AML-193 (cell line): ENCODE results near the gene GCH1.
"Not testable (repeated sequence)": the region's sequence is repeated elsewhere in the genome, so short reads cannot be mapped to it uniquely, and the experiment has no call there.

Source experiments
- DNase-seq, 2 experiments: peaks; one replicate each; lab custom pipeline; 2025; lab: John Stamatoyannopoulos, UW

The GCH1 gene

GRCh38 chr14:54902521-54903420 is at the start of gene GCH1:
GCH1 (minus strand) TSS chr14:54902826; CDS start chr14:54902663, 163 bp downstream.
- peak; percentile 40 to 52 for DNase-seq

GRCh38 chr14:54947230-54947629 is 44.6 kb upstream of the GCH1 start:
- no peak for DNase-seq

GRCh38 chr14:54946500-54946899 is 43.9 kb upstream of the GCH1 start:
- no peak for DNase-seq

GRCh38 chr14:54944737-54945391 is 42.2 kb upstream of the GCH1 start:
- DNase-seq, result no peak

- DNase-seq, result no peak
These were observed 40.3 kb upstream of the GCH1 start for GRCh38 chr14:54942913-54943312.

GRCh38 chr14:54936816-54937215 is 34.2 kb upstream of the GCH1 start:
- no peak for DNase-seq

DNA sequence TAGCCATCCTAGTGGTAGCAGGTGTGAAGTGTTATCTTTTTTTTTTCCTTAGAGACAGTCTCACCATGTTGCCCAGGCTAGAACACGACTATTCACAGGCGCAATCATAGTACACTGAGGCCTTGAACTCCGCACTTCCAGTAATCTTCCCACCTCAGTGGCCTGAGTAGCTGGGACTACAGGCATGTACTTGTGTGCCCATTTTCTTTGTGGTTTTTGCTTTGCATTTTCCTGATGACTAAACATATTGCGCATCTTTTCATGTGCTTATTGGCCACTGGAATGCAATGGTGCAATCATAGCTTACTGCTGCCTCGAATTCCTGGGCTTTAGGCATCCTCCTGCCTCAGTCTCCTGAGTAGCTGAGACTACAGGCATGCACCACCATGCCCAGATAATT is 33.3 kb upstream of the GCH1 start:
- DNase-seq, result no peak

DNA sequence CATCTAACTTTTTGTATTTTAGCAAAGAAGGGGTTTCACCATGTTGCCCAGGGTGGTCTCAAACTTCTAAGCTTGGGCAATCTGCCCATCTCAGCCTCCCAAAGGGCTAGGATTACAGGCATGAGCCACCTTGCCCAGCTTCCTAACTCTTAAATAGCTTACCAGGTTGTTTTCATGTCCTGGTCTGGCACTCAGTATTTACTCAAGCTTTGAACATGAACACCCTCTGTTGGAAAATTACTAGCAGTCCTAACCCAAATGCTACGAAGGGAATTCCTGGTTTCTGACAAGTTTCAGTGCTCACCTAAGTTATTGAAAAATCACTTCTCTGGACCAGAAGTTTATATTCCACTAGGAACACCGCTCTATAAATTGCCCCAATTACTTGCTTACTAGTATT is 32.5 kb upstream of the GCH1 start:
- no peak for DNase-seq

DNA sequence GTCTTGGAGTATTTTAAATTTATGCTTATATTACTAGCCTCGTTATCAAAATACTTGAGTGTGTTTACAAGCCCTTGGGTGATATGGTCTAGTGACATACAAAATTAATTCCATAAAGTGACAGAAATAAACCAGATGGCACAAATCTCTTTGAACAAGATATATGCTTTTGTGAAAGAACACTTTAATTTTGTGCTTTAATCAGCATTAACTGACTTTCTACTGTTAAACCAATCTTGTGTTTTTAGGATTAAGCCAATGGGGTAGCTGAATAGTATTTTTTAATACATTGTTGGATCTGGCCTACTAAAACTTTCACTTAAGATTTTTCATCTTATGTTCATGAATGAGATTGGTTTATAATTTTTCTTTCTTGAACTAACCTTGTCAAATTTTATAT is 30.4 kb upstream of the GCH1 start:
- DNase-seq, result no peak

DNA sequence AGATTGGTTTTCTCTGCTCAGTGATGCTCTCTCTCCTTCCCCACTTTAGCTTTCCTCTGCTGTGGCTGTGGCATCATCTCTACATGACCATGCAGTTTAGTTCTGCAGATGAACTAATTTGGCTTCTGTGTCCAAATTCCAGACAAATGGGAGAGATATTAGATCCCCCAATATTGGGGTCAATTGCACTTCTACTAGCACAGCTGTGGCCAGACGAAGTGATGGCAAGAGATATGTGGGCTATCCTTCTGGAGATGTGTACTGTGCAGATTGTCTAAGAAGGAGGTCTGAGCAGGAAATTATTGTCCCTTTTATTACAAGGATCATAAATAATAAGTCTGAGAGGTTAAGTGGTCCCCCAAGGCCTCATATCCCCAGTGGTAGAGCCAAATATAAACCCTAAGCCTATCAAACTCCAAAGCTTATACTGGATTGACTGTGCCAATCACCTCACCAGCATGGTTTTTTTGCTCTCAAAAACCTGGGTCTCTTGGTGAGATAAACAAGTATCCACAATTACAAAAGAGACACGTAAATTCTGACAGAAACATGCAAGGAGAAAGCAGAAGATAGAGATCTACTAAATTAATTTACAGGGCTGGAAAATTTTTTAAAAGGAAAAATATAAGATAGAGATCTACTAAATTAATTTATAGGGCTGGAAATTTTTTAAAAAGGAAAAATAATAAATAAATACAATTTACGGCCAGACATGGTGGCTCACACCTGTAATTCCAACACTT is 29.1 kb upstream of the GCH1 start:
- no peak for DNase-seq

- no peak for DNase-seq
These were observed 28.5 kb upstream of the GCH1 start for GRCh38 chr14:54931101-54931500.

DNA sequence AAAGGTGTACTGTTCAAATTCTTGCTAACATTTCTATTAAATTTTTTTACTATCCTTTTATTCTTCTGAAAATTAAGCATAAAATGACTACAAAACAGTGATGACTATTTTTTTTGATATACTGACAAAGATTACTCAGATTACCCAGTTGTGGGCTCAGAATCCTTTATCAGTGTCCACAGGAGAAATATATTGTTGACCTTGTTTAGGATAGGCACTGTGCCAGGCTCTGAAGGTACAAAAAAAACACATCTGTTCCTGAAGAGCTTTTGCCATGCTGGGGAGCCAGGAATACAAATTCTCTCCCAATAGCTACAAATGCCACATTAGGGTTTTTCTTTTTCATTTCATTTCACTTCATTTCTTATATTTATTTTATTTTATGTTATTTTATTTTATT is 26.9 kb upstream of the GCH1 start:
- no peak for DNase-seq

DNA sequence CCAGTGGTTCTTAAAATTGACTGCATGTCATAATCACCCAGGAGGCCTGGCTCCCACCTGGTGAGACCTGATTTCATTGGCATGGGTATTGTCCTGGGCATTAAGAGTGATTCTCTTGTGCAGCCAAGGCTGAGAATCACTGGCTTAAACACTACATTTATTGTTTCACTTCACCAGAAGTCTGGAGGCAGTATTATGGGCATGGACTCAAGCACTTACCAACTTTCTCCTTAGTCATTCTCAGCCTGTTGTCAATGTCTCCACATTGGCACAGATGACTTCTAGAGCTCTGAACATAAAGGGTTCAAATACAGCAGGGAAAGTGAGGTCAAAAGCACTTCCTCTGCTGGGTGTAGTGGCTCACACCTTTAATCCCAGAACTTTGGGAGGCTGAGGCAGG is 25.6 kb upstream of the GCH1 start:
- no peak for DNase-seq

GRCh38 chr14:54927551-54927950 is 24.9 kb upstream of the GCH1 start:
- no peak for DNase-seq

GRCh38 chr14:54926570-54926969 is 23.9 kb upstream of the GCH1 start:
- DNase-seq, result not testable (repeated sequence)

DNA sequence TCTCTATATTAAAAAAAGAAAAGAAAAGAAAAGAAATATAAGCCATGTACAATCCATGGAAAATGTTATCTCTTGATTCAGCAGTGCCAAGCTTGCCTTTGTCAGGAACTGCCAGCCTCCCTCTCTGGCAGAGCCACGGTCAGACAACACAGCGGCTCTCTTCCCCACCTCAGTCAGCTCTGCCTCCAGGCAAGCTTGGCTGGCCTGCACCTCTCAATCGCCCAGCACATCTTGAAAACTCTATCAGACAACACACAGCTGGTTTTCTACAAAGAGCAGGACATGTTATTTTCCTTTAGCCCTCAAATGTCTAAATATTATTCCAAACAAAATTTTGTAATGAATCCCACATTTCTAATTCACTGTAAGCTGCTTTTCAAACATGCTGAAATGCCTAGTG is 20.0 kb upstream of the GCH1 start:
- DNase-seq, result no peak

- no peak for DNase-seq
These were observed 17.4 kb upstream of the GCH1 start for GRCh38 chr14:54920052-54920451.

GRCh38 chr14:54919330-54919729 is 16.7 kb upstream of the GCH1 start:
- no peak for DNase-seq

GRCh38 chr14:54918427-54918826 is 15.8 kb upstream of the GCH1 start:
- DNase-seq, result no peak

GRCh38 chr14:54916101-54916500 is 13.5 kb upstream of the GCH1 start:
- DNase-seq, result no peak

DNA sequence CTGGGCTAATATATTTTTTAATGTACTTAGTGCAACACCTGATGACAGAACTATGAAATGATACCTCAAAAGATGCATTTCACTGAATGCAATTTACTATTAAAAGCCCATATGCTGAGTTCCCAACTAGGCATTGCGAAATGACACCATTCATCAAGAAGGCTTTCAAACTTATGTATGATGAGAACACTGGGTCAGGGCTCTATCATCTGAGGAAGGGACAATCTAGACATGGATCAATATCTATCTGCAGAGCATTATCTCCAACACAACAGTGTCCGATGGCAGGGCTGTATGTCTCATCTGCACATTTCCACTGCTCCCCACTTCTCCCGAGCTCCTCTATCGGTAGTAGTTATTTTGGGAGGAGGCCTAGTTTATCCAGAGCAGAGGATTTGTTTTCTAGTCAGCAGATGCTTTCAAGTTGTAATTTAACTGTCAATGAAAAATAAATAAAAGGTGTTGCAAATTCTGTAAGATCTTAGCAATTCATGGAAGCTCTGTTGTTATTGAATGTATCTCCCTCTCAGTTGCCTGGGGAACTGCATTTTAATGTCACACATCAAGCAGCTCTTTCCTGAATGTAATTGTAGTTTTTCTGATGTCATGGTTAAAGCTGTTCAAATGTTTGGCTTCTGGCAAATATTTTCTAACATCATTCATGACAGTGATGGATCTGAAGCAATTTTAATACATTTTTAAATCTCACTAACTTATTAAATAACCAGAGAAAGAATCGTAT is 7.4 kb upstream of the GCH1 start:
- no peak for DNase-seq

DNA sequence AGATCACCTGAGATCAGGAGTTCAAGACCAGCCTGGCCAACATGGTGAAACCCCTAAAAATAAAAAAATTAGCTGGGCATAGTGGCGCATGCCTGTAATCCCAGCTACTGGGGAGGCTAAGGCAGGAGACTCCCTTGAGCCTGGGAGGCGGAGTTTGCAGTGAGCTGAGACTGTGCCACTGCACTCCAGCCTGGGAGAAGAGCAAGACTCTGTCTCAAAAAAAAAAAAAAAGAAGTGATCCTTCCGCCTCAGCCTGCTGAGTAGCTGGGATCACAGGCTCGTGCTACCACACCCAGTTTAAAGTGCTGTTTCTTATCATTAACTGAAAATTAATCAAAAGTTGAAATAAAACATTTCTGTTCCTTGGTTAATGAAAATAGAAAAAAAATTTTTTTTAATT is 6.3 kb upstream of the GCH1 start:
- not testable (repeated sequence) for DNase-seq
